ENCODE measurements around the gene FLII.

GRCh38 chr17:18217412-18218015, 41.0 kb downstream of the FLII start:
- TF ChIP-seq CTCF (IDR thresholded peaks at IDR 0.05): peak; percentile 50 to 81 (median 70)
- TF ChIP-seq POLR2A (IDR thresholded peaks at IDR 0.05): no peak

All from prostate gland (tissue), 2 donors.